Muscle layer of duodenum (tissue), 2 donors: ENCODE data around the gene TNFRSF18.
"Not testable (repeated sequence)": the region's sequence is repeated elsewhere in the genome, so short reads cannot be mapped to it uniquely, and the experiment has no call there.

Source experiments
- H3K27ac ChIP-seq: one replicate; pipeline ENCODE4 v1.7.0; 2013; ENCODE audit warnings: mild to moderate bottlenecking, low read length
- H3K27me3 ChIP-seq: one replicate; pipeline ENCODE4 v1.7.0; 2013; ENCODE audit warnings: low read depth, mild to moderate bottlenecking, control low read depth, low read length
- H3K36me3 ChIP-seq, 2 donors: one replicate each; pipeline ENCODE4 v1.7.0; 2013; ENCODE audit warnings: low read length in 2 of 2, control low read depth in 1 of 2, mild to moderate bottlenecking in 1 of 2; ENCODE audit not compliant: insufficient read depth in 2 of 2, control insufficient read depth in 1 of 2
- H3K4me1 ChIP-seq, 2 donors: one replicate each; pipeline ENCODE4 v1.7.0; 2013; ENCODE audit warnings: low read length in 2 of 2, mild to moderate bottlenecking in 2 of 2, control low read depth in 1 of 2, moderate library complexity in 1 of 2; ENCODE audit not compliant: insufficient read depth in 2 of 2, control insufficient read depth in 1 of 2
- H3K4me3 ChIP-seq, 2 donors: one replicate each; pipeline ENCODE4 v1.7.0; 2013; ENCODE audit warnings: low read length in 2 of 2, low read depth in 1 of 2, mild to moderate bottlenecking in 1 of 2
- H3K9me3 ChIP-seq, 2 donors: one replicate each; pipeline ENCODE4 v1.7.0; 2013; ENCODE audit warnings: low read length in 2 of 2, control low read depth in 1 of 2, mild to moderate bottlenecking in 1 of 2; ENCODE audit not compliant: control insufficient read depth in 1 of 2
- donor health status: healthy.

Gene TNFRSF18

DNA sequence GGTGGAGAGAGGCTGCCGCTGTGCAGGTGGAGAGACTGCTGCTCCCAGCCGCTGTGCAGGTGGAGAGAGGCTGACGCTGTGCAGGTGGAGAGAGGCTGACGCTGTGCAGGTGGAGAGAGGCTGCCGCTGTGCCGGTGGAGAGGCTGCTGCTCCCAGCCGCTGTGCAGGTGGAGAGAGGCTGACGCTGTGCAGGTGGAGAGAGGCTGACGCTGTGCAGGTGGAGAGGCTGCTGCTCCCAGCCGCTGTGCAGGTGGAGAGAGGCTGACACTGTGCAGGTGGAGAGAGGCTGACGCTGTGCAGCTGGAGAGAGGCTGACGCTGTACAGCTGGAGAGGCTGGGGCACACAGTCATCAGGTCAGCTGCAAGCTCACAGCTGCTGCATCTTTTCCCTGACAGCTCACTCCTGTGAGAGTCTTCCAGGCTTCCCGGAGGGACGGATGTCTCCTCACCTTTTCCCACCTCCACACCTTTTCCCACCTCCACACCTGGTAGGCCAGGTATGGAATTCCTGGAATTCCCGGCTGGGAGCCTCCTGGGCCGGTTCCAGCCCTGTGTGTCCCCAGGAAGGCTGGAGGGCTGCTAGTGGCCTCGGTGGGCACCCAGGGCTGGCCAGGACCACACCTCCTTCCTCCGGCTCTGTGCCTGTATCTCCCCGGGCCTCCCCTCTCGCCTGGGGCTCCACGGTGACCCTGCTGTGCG lies 30.2 kb downstream of the TNFRSF18 start:
- H3K4me1 ChIP-seq, H3K4me3 ChIP-seq, H3K9me3 ChIP-seq, H3K36me3 ChIP-seq, H3K27ac ChIP-seq: not testable (repeated sequence)
- peaks cover 15% of the 10 kb centered on the region for H3K27me3 ChIP-seq

DNA sequence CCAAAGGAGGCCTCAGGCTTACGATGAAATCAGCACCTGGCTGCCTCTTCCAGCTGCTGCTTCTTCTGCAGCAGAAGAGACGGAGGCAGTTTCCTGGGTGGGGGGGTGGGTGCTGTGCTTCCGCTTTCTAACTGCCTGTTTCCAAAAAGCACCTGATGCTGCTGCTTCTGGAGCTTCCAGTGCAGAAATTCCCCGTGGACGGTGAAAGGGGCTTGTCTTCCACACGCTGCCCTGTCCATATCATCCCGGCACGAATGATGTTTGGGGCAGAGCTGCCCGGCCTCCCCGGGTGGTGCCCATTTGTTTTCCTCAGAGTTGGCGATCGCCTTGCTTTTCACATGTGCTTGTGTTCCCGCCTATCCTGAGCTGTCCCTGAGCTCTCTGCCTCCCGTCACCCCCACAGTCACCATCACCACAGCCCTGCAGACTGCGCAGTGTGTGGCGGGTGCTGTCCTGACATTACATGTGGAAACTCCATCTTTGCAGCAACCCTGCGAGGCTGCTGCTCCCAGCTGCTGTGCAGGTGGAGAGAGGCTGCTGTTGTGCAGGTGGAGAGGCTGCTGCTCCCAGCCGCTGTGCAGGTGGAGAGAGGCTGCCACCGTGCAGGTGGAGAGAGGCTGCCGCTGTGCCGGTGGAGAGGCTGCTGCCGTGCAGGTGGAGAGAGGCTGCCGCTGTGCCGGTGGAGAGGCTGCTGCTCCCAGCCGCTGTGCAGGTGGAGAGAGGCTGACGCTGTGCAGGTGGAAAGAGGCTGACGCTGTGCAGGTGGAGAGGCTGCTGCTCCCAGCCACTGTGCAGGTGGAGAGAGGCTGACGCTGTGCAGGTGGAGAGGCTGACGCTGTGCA lies 30.9 kb downstream of the TNFRSF18 start:
- Histone ChIP-seq H3K4me1 (no peaks in the 10 kb centered on the region), H3K36me3 (no peaks in the 10 kb centered on the region), H3K4me3 (no peak overlapping the region), H3K27me3 (peaks cover 16% of the 10 kb centered on the region), H3K27ac (no peak overlapping the region), H3K9me3 (no peaks in the 10 kb centered on the region)

DNA sequence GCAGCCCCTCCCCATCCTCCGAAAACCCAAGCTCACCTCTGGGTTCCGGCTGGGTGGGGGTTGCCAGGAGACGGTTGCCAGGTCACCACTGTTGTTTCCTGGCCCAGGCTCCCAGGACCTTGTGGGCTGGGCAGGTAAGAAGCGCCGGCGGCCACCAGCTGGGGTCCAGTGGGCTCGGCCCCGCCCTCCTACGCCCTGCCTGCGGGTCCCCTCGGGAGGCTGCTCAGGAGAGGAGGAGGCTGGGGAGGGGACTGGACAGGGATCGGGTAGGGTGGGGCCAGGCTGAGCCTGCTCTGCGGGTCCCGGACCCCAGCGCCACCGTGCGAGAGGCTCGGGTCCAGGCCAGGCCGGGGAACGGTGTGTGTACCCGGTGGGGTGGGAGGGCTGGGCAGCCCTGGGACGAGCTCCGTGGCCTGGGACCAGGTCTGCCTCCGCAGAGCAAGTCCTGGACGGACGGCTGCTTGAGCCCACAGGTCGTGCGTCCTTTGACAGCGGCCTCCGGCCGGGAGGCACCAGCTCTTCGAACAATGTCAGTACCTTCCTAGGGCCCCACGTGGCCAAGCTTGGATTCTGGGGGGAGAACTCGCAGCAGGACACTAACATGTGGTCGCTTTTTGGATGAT lies 32.5 kb downstream of the TNFRSF18 start, which contains the start of gene TTLL10:
Gene TTLL10 (plus strand): TSS at position 88 of the 623 bp plus-strand sequence. CDS start 5,336 bp downstream, outside the sequence.
- H3K27ac ChIP-seq: no peak within 1 kb of the TSS
- no peak within 1 kb of the TSS for H3K4me3 ChIP-seq
- peaks cover 22% of the 10 kb centered on the region for H3K27me3 ChIP-seq
- H3K9me3 ChIP-seq: no peaks in the 10 kb centered on the region
- H3K4me1 ChIP-seq: no peaks in the 10 kb centered on the region
- no peaks in the 10 kb centered on the region for H3K36me3 ChIP-seq

DNA sequence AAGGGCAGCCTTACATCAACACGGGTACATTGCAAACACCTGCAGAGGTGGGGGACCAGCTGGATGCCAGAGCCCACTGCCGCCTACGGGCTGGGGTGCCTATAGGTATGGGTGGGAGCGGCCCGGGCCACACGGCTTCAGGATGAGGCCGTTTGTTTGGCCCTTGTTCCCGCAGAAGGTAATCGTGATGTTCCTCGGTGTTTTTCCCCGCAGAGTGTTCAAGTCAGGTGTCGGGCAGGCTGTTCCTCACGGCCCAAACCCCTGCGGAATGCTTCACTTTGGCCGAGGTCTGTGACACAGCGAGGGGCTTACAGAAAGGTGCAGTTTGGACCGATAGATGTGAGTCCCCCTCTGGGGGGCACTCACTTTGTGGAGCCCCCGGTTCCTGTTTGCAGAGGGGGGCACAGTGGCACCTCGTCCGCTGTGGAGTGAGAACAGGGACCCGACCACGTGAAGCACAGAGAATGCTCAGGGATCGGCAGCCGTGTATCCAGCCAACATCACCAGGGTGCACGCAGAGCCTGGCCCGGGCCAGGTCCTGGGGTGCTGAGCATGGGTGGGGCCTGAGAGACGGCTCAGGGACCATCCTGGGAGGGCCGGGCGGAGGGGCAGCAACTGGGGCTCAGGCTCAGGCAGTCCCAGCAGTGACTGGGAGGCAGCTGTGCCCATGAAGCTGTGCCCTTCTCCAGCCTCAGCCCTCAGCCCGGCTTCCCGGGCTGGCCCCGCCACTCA lies 33.2 kb downstream of the TNFRSF18 start:
- Histone ChIP-seq H3K4me1 (no peaks in the 10 kb centered on the region), H3K27ac (no peak overlapping the region), H3K27me3 (peaks cover 22% of the 10 kb centered on the region), H3K36me3 (no peaks in the 10 kb centered on the region), H3K9me3 (no peaks in the 10 kb centered on the region), H3K4me3 (no peak overlapping the region)

DNA sequence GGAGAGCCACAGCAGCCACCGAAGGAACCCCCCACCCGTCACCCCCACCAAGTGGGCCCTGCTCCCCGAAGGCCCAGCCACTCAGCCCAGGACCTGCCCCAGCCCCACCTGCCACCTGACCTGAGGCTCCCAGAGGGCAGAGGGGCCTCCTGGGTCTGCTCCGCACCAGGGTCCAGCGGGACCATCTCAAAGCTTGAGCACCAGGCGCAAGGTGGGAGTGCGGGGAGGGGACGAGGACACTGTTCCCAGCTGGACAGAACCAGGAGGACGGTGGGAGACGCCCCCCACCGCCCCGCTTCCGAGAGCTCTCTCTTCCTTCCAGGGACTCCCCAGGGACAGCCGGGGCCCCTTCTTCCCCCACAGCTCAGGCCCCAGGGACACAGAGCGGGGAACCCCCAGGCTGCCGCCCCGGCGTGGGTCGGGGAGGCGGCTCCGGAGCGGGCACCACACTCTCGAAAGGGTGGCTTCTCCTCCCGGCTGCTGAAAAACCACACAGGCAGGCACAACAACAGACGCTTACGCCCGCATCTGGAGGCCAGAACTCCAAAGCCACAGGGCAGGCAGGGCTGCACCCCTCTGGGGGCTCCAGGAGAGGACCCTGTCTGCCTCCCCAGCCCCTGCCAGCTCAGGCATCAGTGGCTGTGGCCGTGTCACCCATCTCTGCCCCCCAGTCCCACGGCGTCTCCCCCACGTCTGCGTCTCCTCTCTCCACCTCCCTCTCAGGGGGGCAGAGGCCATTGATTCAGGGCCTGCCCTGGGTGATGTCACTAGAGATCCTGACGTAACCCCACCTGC lies 34.6 kb downstream of the TNFRSF18 start:
- Histone ChIP-seq H3K36me3 (no peaks in the 10 kb centered on the region), H3K27me3 (peaks cover 17% of the 10 kb centered on the region), H3K4me1 (no peaks in the 10 kb centered on the region), H3K4me3 (no peak overlapping the region), H3K27ac (no peak overlapping the region), H3K9me3 (no peaks in the 10 kb centered on the region)

DNA sequence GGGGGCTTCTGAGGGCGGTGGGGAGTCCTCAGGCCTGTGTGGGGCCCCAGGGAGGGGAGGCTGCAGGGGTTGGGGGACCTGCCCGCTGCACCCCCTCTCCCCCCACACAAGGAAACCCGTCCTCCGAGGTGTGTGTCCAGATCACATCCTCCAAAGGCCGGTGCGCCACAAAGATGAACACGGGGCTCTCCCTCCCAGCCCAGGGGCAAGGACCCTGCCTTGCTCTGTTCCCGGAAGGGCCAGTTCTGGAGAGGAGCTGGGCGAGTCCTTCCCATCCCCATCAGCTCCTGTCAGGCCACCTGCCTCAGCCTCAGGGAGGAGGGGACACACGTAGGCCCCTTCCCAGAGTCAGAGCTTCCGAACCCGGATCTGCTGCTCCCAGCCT lies 35.2 kb downstream of the TNFRSF18 start:
- no peak overlapping the region for H3K4me3 ChIP-seq
- no peaks in the 10 kb centered on the region for H3K4me1 ChIP-seq
- H3K36me3 ChIP-seq: no peaks in the 10 kb centered on the region
- H3K27me3 ChIP-seq: peaks cover 13% of the 10 kb centered on the region
- H3K9me3 ChIP-seq: no peaks in the 10 kb centered on the region
- H3K27ac ChIP-seq: no peak overlapping the region

DNA sequence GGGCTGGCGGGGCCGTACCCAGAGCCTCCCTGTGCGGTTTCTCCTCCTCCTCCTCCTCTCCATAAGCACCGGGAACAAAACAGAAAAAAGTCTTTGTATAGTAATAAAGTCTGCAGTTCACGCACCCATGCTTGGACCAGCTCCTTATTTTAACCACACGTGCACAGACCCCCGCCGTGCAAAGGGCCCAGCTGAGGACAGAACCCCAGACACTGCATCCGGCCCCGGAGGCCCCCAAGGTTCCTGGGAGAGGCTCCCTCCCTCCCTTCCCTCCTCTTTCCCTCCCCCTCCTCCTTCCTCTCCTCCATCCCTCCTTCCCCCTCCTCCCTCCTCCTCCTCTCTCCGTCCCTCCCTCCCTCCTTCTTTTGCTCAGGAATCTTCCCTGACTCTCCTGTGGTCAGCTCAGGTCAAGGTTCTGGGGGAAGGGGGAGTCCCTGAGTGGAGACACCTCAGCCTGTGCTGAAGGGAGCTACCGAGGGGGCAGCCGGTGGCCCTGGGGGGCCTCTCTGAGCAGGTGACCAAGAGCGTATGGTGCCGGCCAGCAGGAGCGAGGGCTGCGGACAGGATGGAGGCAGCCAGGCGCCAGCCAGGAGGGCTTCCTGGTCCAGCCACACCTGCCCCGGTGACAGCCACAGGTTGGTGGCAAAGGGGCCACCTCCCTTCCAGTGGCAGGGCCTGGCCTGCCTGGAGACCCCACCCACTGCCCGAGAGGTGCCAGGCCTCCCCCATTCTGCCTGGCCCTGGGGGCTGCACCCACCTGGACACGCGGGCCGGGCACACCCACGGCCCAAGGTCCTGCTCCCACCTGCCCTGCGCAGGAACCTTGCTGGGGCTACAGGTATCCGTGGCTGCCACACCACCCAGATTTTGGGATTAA lies 35.9 kb downstream of the TNFRSF18 start:
- H3K27ac ChIP-seq: no peak overlapping the region
- H3K36me3 ChIP-seq: no peaks in the 10 kb centered on the region
- H3K4me1 ChIP-seq: no peaks in the 10 kb centered on the region
- H3K4me3 ChIP-seq: no peak overlapping the region
- no peaks in the 10 kb centered on the region for H3K9me3 ChIP-seq
- peaks cover 13% of the 10 kb centered on the region for H3K27me3 ChIP-seq

DNA sequence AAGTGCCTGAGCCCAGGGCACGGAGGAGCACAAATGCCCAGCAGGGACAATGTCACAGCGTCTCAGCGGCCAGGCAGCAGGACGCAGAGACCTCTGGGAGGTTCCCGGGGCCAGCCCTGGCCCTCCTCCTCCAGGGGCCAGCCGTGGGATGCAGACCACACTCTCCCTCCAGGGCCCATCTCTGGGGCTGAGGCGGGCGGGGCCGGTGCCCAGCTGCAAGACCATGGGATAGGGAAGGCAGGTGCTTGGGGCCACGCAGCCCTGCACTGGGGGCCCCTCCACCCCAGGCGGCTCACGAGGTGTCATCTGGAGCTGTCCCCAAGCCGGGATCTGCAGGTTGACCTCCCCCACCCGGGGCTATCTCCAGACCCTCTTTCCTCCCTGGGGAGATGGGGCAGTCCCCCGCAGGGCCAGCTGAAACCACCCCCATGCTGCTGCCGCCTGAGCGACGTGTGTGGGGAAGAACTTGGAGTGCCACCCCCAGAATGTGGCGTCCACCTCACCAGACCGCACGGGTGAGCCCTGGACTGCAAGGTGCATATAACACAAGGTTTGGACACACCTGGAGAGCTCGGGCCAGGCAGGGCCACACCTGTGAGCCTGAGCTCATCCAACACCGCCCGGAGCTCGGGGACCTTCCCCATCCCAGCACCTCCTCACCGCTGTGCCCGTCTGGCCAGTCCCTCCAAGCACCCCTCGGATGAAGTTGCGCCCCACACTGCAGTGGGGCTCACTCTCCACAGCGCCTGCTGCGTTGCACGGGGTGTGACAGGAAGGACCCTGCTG lies 36.8 kb downstream of the TNFRSF18 start:
- Histone ChIP-seq H3K9me3 (no peaks in the 10 kb centered on the region), H3K36me3 (no peaks in the 10 kb centered on the region), H3K27me3 (peaks cover 13% of the 10 kb centered on the region), H3K4me3 (no peak overlapping the region), H3K4me1 (no peaks in the 10 kb centered on the region), H3K27ac (no peak overlapping the region)

DNA sequence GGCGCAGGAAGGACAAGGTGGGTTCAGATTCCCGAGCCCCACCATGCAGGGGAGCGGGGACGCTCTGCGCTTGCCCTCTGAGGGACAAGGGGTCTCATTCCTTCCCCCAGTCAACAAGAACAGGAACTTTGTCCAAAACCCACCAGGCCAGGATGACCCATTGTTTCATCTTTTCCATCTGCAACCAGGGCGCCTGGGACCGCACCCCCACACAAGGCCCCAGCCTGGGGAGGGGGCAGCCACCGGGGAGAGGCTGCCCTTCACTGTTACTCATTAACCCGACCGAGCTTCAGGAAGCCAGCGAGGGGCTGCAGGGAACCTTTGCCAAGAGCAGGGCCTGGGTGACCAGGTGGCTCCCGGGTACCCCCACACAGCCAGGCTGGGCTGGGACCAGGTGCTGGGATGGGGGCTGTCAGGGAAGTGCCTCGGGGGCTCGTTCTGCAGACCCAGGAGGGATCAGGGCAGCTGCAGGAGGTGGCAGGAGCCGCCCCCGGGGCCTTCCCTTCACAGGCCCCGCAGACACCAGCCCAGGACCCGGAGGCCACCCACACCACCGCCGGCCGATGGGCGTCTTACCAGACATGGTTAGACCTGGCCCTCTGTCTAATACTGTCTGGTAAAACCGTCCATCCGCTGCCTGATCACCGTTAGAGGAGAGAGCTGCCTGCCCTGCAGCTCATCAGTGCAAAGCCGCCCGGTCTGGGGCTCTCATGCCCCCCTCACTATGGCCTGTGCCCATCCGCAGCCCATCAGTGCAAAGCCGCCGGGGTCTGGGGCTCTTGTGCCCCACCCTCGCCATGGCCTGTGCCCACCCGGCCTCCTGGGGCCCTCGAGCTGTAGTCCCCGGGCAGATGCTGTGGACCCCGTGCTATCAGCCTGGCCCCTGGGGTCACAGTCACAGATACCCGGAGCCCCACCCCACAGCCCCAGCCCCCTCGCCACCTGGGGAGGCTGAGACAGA lies 37.7 kb downstream of the TNFRSF18 start:
- Histone ChIP-seq H3K9me3 (no peaks in the 10 kb centered on the region), H3K4me3 (no peak overlapping the region), H3K4me1 (no peaks in the 10 kb centered on the region), H3K27me3 (peaks cover 13% of the 10 kb centered on the region), H3K27ac (no peak overlapping the region), H3K36me3 (no peaks in the 10 kb centered on the region)
